Measurements from ENCODE around the gene ARMC7. TPM values are rescaled to one million over a fixed set of nuclear protein-coding genes. Genes with fewer than 3 reads are reported as not detected.

ARMC7 gene
- total RNA-seq, 1 donor from 2014 or later: 3.2 TPM

DNA sequence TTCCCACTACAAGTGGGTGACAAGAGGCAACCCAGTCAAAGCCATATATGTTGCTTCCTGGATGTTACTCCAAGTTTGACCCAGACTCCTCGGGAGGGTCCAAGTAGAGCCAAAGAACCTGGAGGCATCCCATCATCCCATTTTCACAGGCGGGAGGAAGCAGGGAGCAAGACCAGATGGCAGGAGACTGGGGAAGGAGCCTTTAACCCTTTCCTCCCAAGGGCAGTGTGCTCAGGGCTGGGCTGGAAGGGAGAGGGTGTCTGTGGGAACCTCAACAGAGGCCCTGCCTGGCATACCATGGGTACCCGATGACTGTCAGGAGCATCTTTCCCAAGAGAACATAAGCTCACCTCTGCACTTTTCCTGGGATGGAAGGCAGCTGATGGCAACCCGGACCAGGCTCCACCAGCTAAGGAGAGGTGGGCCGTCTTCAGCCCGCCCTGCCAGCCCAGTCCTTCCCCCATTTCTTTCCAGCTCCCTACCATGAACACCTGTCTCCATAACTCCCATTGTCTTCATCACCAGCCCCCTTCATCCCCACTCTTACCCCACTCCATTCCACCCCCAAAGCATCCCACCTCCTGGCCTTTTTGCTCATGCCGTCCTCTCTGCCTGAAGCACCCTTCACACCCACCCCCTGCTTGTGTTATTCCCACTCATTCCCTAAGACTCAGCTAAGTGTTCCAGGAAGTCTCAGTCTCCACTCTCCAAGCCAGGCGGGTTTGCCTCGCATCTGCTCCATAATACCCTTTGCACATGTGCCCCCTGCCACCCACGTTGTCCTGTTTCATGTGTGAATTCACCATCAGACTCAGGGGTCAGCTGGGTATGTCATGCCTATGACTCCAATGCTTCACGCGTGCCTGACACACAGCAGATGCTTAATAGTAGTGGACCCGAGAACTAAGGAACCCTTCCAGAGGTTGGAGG is 27.9 kb upstream of the ARMC7 start:
- H3K36me3 ChIP-seq (ENCODE audit: control insufficient read depth, insufficient read depth, low read length): no peaks in the 10 kb centered on the region
- DNase-seq (ENCODE audit: low read depth): no peak
- FAIRE-seq: no peak
- TF ChIP-seq, protein P1, sequence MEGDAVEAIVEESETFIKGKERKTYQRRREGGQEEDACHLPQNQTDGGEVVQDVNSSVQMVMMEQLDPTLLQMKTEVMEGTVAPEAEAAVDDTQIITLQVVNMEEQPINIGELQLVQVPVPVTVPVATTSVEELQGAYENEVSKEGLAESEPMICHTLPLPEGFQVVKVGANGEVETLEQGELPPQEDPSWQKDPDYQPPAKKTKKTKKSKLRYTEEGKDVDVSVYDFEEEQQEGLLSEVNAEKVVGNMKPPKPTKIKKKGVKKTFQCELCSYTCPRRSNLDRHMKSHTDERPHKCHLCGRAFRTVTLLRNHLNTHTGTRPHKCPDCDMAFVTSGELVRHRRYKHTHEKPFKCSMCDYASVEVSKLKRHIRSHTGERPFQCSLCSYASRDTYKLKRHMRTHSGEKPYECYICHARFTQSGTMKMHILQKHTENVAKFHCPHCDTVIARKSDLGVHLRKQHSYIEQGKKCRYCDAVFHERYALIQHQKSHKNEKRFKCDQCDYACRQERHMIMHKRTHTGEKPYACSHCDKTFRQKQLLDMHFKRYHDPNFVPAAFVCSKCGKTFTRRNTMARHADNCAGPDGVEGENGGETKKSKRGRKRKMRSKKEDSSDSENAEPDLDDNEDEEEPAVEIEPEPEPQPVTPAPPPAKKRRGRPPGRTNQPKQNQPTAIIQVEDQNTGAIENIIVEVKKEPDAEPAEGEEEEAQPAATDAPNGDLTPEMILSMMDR (IDR thresholded peaks at IDR 0.05; ENCODE audit: insufficient read depth, low read length, severe bottlenecking): no peak
- H3K27me3 ChIP-seq (ENCODE audit: control insufficient read depth, insufficient read depth, low read length): no peaks in the 10 kb centered on the region
- no peak overlapping the region for H3K4me3 ChIP-seq (ENCODE audit: low read depth, low read length)

DNA sequence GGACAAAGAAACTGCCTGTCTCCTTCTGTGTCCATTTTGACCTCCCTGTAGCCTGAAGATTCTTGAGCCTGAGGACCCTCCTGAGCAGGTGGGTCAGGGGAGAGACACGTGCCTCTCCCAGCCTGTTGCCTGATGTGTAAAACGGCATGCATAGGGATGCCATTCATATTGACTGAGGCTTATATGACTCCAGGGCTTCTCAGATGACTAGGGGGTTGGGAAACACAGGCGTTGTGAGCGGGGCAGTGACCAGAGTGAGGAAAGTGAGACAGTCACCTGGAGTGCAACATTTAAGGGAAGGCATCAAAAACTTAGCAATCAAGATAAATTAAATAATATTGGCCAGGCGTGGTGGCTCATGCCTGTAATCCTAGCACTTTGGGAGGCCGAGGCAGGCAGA is 27.1 kb upstream of the ARMC7 start:
- DNase-seq (ENCODE audit: low read depth): no peak
- no peak for FAIRE-seq
- H3K27me3 ChIP-seq (ENCODE audit: control insufficient read depth, insufficient read depth, low read length): no peaks in the 10 kb centered on the region
- no peak overlapping the region for H3K4me3 ChIP-seq (ENCODE audit: low read depth, low read length)
- TF ChIP-seq, protein P1 (IDR thresholded peaks at IDR 0.05; ENCODE audit: insufficient read depth, low read length, severe bottlenecking): no peak
- H3K36me3 ChIP-seq (ENCODE audit: control insufficient read depth, insufficient read depth, low read length): no peaks in the 10 kb centered on the region

DNA sequence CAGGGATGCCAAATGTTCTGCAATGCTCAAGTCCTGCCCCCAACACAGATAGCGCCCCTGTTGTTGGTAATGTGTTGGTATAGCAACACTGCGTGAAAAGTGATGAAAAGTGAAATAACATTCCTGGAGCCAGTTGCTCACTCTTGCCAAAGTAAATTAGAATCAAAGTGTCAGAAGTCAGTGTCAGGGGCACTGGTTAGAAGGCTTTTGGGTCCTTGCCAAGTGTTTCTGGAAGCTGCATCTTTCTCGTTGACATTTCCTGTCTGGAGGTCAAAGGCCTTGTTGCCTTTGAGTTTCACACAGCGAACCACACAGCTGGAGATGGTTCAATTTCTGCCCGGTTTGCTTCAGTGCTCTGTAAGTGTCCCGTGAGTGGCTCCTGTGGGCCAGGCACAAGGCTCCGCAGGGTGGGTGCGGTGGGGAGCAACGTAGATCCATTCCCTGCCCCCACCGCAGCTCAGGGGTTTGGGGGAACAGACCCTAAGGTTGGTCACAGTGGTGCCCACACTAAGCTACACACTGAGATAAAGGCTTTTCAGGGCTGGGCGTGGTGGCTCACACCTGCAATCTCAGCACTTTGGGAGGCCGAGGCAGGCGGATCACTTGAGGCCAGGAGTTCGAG is 25.6 kb upstream of the ARMC7 start:
- Histone ChIP-seq H3K36me3 (ENCODE audit: control insufficient read depth, insufficient read depth, low read length) (no peaks in the 10 kb centered on the region), H3K4me3 (ENCODE audit: low read depth, low read length) (no peak overlapping the region), H3K27me3 (ENCODE audit: control insufficient read depth, insufficient read depth, low read length) (no peaks in the 10 kb centered on the region)
- no peak for FAIRE-seq
- no peak for DNase-seq (ENCODE audit: low read depth)
- TF ChIP-seq, protein P1 (IDR thresholded peaks at IDR 0.05; ENCODE audit: insufficient read depth, low read length, severe bottlenecking): no peak

DNA sequence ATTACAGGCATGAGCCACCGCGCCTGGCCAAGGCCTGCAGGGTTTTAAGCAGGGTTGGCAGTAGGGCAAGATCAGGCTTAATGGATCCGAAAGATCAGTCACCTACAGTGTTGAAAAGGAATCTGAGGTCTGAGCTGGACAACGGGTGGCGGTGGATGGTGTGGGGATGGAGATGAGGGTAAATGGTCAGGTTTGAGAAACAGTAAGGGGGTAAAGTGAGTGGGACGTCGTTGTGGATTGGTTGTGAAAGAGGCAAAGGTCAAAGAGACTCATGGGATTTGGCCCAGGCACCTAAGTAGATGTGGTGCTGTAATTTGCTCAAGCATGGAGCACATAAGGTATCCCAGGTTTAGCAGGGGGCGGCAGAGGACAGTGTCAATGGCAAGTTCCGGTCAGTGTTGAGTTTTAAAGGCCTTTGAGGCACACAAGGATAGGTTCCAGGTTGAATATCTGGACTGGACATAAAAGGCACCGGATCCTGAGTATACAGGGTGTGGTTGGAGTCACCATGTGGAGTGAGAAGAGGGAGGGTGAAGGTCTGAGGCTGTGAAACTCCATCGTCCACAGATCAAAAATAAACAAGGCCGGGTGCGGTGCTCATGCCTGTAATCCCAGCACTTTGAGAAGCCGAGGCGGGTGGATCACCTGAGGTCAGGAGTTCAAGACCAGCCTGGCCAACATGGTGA is 23.1 kb upstream of the ARMC7 start:
- no peak overlapping the region for H3K4me3 ChIP-seq (ENCODE audit: low read depth, low read length)

DNA sequence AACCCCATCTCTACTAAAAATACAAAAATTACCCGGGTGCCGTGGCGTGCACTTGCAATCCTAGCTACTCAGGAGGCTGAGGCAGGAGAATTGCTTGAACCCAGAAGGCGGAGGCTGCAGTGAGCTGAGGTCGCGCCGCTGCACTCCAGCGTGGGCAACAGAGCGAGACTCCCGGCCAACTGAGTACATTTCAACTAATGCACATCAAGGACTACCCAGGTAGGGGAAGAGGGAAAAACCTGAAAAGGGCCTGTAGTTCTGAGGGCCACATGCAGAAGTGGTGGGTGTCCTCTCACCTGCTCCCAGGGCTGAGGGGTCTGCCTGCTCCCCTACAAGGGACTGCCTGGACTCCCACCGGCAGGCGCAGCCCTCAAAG is 22.6 kb upstream of the ARMC7 start:
- TF ChIP-seq, protein P1 (IDR thresholded peaks at IDR 0.05; ENCODE audit: insufficient read depth, low read length, severe bottlenecking): no peak
- H3K27me3 ChIP-seq (ENCODE audit: control insufficient read depth, insufficient read depth, low read length): no peaks in the 10 kb centered on the region
- FAIRE-seq (no peak), DNase-seq (ENCODE audit: low read depth) (no peak)
- H3K4me3 ChIP-seq (ENCODE audit: low read depth, low read length): peak overlapping the region; percentile 58
- H3K36me3 ChIP-seq (ENCODE audit: control insufficient read depth, insufficient read depth, low read length): no peaks in the 10 kb centered on the region

More for the DNA sequence above, 23.1 kb upstream of the ARMC7 start:
- no peaks in the 10 kb centered on the region for H3K27me3 ChIP-seq (ENCODE audit: control insufficient read depth, insufficient read depth, low read length)
- FAIRE-seq (no peak), DNase-seq (ENCODE audit: low read depth) (no peak)
- H3K36me3 ChIP-seq (ENCODE audit: control insufficient read depth, insufficient read depth, low read length): no peaks in the 10 kb centered on the region
- TF ChIP-seq, protein P1 (IDR thresholded peaks at IDR 0.05; ENCODE audit: insufficient read depth, low read length, severe bottlenecking): no peak
